Endothelial cell of umbilical vein (primary cell): Measurements from ENCODE around the gene ADAP2. TPM values are rescaled to one million over a fixed set of nuclear protein-coding genes. Genes with fewer than 3 reads are reported as not detected.

Experiments used
- BruUV-seq: library from RNA; stranded (reverse); fragments of 400-500 nt; replicated peaks from 2 replicates; lab custom pipeline; 2021; lab: Mats Ljungman, UMichigan
- CTCF ChIA-PET: fragments of 300-600, 350-600 bp; sonication (Branson Sonifier 250); formaldehyde crosslinking; loops from one replicate; lab custom pipeline; 2021; ENCODE audit warnings: antibody characterized with exemption, inconsistent platforms; lab: Charles Lee
- POLR2A ChIA-PET: fragments of 300-600, 350-600 bp; sonication (Branson Sonifier 250); formaldehyde crosslinking; loops from one replicate; lab custom pipeline; 2021; ENCODE audit warnings: antibody characterized with exemption, inconsistent platforms; lab: Charles Lee
- DNase-seq: peaks from one replicate; pipeline ENCODE4 v3.0.0-alpha.2; 2011; ENCODE audit warnings: low read depth, low spot score
- FAIRE-seq: peaks from 2 replicates; lab custom pipeline; 2011; peaks lifted over from hg19 to GRCh38; lab: Jason Lieb, UNC
- H2AFZ ChIP-seq: 2 replicates; pipeline ENCODE4 v1.6.0; 2012; ENCODE audit warnings: low read depth, low read length, control low read depth, inconsistent platforms
- H3K27ac ChIP-seq: 2 replicates; pipeline ENCODE4 v1.5.1; 2011; ENCODE audit warnings: low read depth, mild to moderate bottlenecking, control low read depth, low read length, moderate library complexity; ENCODE audit not compliant: insufficient read depth
- H3K27me3 ChIP-seq, 2 experiments: 2 replicates each; pipeline versions ENCODE4 v1.6.0 to v1.6.1; 2011; ENCODE audit warnings: low read length in 2 of 2, mixed read lengths in 1 of 2; ENCODE audit not compliant: control insufficient read depth in 2 of 2, insufficient read depth in 2 of 2
- H3K36me3 ChIP-seq, 2 experiments: 2 replicates in 1 of 2; 3 replicates in 1 of 2; pipeline ENCODE4 v1.5.1; 2011; ENCODE audit warnings: low read length in 2 of 2, mild to moderate bottlenecking in 1 of 2, moderate library complexity in 1 of 2; ENCODE audit not compliant: control insufficient read depth in 2 of 2, insufficient read depth in 2 of 2; ENCODE audit errors: extremely low read depth in 1 of 2
- H3K4me1 ChIP-seq: 3 replicates; pipeline ENCODE4 v1.5.1; 2011; ENCODE audit warnings: mild to moderate bottlenecking, low read length; ENCODE audit not compliant: control insufficient read depth, insufficient read depth; ENCODE audit errors: extremely low read depth
- H3K4me2 ChIP-seq: 2 replicates; pipeline ENCODE4 v1.6.1; 2011; ENCODE audit warnings: low read length, control low read depth, mixed read lengths; ENCODE audit not compliant: insufficient read depth
- H3K4me3 ChIP-seq, 3 experiments: fragments of 200-600 bp in 1 of 3; sonication (generic), shearing (Covaris generic) in 1 of 3; replicated peaks in 1 of 3; 2 replicates each; pipeline ENCODE4 v1.5.1; 2011 to 2016; ENCODE audit warnings: control low read depth in 3 of 3, low read length in 3 of 3, mild to moderate bottlenecking in 2 of 3, inconsistent platforms in 1 of 3, low read depth in 1 of 3, moderate library complexity in 1 of 3; ENCODE audit not compliant: insufficient read depth in 1 of 3
- H3K79me2 ChIP-seq: 2 replicates; pipeline ENCODE4 v1.6.0; 2012; ENCODE audit warnings: low read length, inconsistent platforms; ENCODE audit not compliant: control insufficient read depth, insufficient read depth
- H3K9ac ChIP-seq: replicated peaks from 2 replicates; pipeline ENCODE3; 2011; ENCODE audit warnings: low read length, control low read depth; ENCODE audit not compliant: insufficient read depth; ENCODE audit errors: extremely low read depth
- H3K9me1 ChIP-seq: replicated peaks from 3 replicates; pipeline ENCODE4 v1.6.0; 2011; ENCODE audit warnings: mild to moderate bottlenecking, low read length; ENCODE audit not compliant: control insufficient read depth, insufficient read depth; ENCODE audit errors: extremely low read depth
- H3K9me3 ChIP-seq: replicated peaks from 2 replicates; pipeline ENCODE4 v1.5.1; 2012; ENCODE audit warnings: low read length, inconsistent platforms; ENCODE audit not compliant: control insufficient read depth, insufficient read depth
- H4K20me1 ChIP-seq: replicated peaks from 2 replicates; pipeline ENCODE3; 2011; ENCODE audit warnings: mild to moderate bottlenecking, low read length; ENCODE audit not compliant: control insufficient read depth, insufficient read depth; ENCODE audit errors: extremely low read depth
- CTCF ChIP-seq, 2 donors: IDR thresholded peaks; 1 replicate in 1 of 2; 2 replicates in 1 of 2; pipeline ENCODE4 v1.5.1; 2011; ENCODE audit warnings: low read length in 2 of 2, mild to moderate bottlenecking in 2 of 2, moderate library complexity in 2 of 2, control low read depth in 1 of 2, inconsistent platforms in 1 of 2, low read depth in 1 of 2; ENCODE audit not compliant: insufficient read depth in 1 of 2; ENCODE audit errors: extremely low read depth in 1 of 2
- EZH2 ChIP-seq: IDR thresholded peaks from 2 replicates; pipeline ENCODE4 v1.6.1; 2012; ENCODE audit warnings: borderline replicate concordance, low read depth, mild to moderate bottlenecking, moderate library complexity, low read length, inconsistent platforms; ENCODE audit not compliant: severe bottlenecking
- FOS ChIP-seq: IDR thresholded peaks from 2 replicates; pipeline ENCODE4 v1.6.1; 2011; ENCODE audit warnings: mild to moderate bottlenecking, low read length, moderate library complexity, borderline replicate concordance; ENCODE audit not compliant: insufficient read depth
- GATA2 ChIP-seq: IDR thresholded peaks from 2 replicates; pipeline ENCODE4 v1.7.0; 2011; ENCODE audit warnings: low read depth, mild to moderate bottlenecking, moderate library complexity, mixed read lengths, low read length; ENCODE audit not compliant: insufficient read length, insufficient read depth
- JUN ChIP-seq: IDR thresholded peaks from 2 replicates; pipeline ENCODE4 v1.6.1; 2011; ENCODE audit warnings: borderline replicate concordance, low read depth; ENCODE audit not compliant: insufficient read length, insufficient read depth
- MAX ChIP-seq: IDR thresholded peaks from 2 replicates; pipeline ENCODE4 v1.6.1; 2011; ENCODE audit not compliant: insufficient read depth, insufficient read length
- MYC ChIP-seq: IDR thresholded peaks from one replicate; pipeline ENCODE4 v1.6.1; 2011; ENCODE audit warnings: mild to moderate bottlenecking, low read depth, low read length
- POLR2A ChIP-seq: IDR thresholded peaks from 2 replicates; pipeline ENCODE4 v1.6.1; 2012; ENCODE audit warnings: low read depth, mild to moderate bottlenecking, control low read depth, low read length
- POLR2AphosphoS5 ChIP-seq: IDR thresholded peaks from 2 replicates; pipeline ENCODE4 v1.6.1; 2012; ENCODE audit warnings: low read depth, mild to moderate bottlenecking, control low read depth, low read length, moderate library complexity; ENCODE audit not compliant: insufficient read depth
- dilution Hi-C: fragments of 300-500 bp; cut with MboI; formaldehyde crosslinking; loops from one replicate; pipeline ENCODE4 v1.15.0; 2019; ENCODE audit warnings: low sequenced_read_pairs; ENCODE audit not compliant: extremely low pct_ligation_motif_present
- intact Hi-C: fragments of 100-400 bp; cut with micrococcal nuclease; formaldehyde crosslinking; loops from one replicate; pipeline ENCODE4 v1.10.0; 2022
- polyA plus RNA-seq, 4 experiments: library from polyadenylated mRNA; depleted of rRNA in 3 of 4; stranded (reverse) in 3 of 4; unstranded in 1 of 4; fragments of >200 nt; gene quantifications; 2 replicates each; pipeline versions ENCODE4 v1.2.1 to v1.2.3, GENCODE V29; 2011 to 2012; ENCODE audit warnings: missing spikeins in 1 of 4
- total RNA-seq: library from RNA; stranded (reverse); gene quantifications from 2 replicates; pipeline ENCODE4 v1.2.3, GENCODE V29; 2021

Gene ADAP2
- total and polyA plus RNA-seq, 2 donors (not counting 3 experiments of a cell fraction or from before 2014, with no cell fraction given), result 0.28 to 1.0 TPM

GRCh38 chr17:30995347-30995746 lies 73.6 kb downstream of the ADAP2 start:
- Histone ChIP-seq H4K20me1 (no peaks in the 10 kb centered on the region), H3K27ac (no peak overlapping the region), H3K4me3 (no peak overlapping the region), H2AFZ (no peak overlapping the region), H3K36me3 (peaks cover 2 to 13% of the 10 kb centered on the region in 2 experiments), H3K9me1 (no peaks in the 10 kb centered on the region), H3K27me3 (no peaks in the 10 kb centered on the region), H3K4me1 (no peaks in the 10 kb centered on the region), H3K79me2 (no peaks in the 10 kb centered on the region), H3K9me3 (no peaks in the 10 kb centered on the region), H3K4me2 (no peak overlapping the region), H3K9ac (no peak overlapping the region)
- ChIA-PET CTCF (interaction anchor here (1.1 kb wide), 2 partner anchors 13 to 20 kb away, joined by 3 read pairs; no protein-coding TSS in a partner anchor), POLR2A (no interaction called here)
- no TSS peak for BruUV-seq
- FAIRE-seq (no peak), DNase-seq (no peak)
- dilution Hi-C loops (no loop called here), intact Hi-C loops (no loop called here)
- TF ChIP-seq GATA2 (no peak), FOS (no peak), CTCF (IDR thresholded peaks at IDR 0.05; ENCODE audit: extremely low read depth in 1 of 2, insufficient read depth in 1 of 2, low read depth in 1 of 2, low read length in 2 of 2) (no peak), JUN (no peak), POLR2A (no peak), MYC (no peak), POLR2AphosphoS5 (no peak), MAX (no peak), EZH2 (no peak)
